ENCODE results near the gene SLC10A1.

Gene SLC10A1

DNA sequence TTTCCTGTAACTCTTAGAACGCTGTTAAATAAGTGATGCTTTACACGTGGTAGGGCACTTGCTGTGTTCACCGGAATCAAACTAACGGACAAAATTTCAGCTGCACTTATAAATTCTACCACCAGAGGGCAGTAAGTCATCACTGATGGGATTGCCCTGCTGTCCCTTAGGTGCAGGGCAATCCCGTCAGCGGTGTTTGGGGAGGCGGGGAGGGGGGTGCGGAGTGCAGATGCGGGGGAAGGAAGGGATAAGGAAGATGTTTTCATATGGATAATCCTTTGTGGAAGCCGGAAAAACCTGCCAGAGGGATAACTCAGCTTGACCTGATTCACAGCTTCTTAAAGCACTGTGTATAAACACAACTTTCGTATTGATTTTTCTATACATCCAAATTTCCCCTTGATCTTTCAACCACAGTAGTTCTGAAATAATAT, 21.7 kb upstream of the SLC10A1 start:
- no peak for TF ChIP-seq TAF1 (IDR thresholded peaks at IDR 0.05; ENCODE audit: borderline replicate concordance, insufficient read depth, low read length)
- TF ChIP-seq, protein P1, sequence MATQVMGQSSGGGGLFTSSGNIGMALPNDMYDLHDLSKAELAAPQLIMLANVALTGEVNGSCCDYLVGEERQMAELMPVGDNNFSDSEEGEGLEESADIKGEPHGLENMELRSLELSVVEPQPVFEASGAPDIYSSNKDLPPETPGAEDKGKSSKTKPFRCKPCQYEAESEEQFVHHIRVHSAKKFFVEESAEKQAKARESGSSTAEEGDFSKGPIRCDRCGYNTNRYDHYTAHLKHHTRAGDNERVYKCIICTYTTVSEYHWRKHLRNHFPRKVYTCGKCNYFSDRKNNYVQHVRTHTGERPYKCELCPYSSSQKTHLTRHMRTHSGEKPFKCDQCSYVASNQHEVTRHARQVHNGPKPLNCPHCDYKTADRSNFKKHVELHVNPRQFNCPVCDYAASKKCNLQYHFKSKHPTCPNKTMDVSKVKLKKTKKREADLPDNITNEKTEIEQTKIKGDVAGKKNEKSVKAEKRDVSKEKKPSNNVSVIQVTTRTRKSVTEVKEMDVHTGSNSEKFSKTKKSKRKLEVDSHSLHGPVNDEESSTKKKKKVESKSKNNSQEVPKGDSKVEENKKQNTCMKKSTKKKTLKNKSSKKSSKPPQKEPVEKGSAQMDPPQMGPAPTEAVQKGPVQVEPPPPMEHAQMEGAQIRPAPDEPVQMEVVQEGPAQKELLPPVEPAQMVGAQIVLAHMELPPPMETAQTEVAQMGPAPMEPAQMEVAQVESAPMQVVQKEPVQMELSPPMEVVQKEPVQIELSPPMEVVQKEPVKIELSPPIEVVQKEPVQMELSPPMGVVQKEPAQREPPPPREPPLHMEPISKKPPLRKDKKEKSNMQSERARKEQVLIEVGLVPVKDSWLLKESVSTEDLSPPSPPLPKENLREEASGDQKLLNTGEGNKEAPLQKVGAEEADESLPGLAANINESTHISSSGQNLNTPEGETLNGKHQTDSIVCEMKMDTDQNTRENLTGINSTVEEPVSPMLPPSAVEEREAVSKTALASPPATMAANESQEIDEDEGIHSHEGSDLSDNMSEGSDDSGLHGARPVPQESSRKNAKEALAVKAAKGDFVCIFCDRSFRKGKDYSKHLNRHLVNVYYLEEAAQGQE (IDR thresholded peaks at IDR 0.05; ENCODE audit: insufficient read depth in 1 of 2, low read depth in 2 of 2, low read length in 2 of 2): 0 out of 4 replicates have a peak, but pooled peaks of 1 of the 2 experiments have one; percentile 17

DNA sequence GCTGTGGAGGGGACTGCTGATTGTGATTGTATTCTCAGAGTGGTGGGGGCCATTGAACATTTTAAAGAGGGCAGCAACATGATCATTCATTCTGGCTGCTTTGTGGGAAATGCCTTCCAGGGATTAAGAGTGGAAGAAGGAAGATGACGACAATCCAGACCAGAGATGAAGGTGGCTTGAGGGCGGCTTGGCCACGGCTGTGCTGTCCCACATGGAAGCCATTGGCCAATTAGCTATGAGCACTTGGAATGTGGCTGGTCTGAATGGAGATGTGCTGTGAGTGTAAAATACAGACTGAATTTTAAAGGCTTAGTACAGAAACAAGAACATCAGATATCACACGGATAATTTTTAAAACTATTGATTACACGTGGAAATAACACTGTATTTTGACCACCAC, 19.2 kb upstream of the SLC10A1 start:
- TF ChIP-seq TAF1 (IDR thresholded peaks at IDR 0.05; ENCODE audit: borderline replicate concordance, insufficient read depth, low read length) (no peak), SIN3A (IDR thresholded peaks at IDR 0.05; ENCODE audit: borderline replicate concordance, insufficient read depth, low read length) (no peak), POLR2AphosphoS5 (IDR thresholded peaks at IDR 0.05; ENCODE audit: low read depth, low read length) (no peak), FOXP2 (optimal IDR thresholded peaks at IDR 0.05; ENCODE audit: borderline replicate concordance, extremely low read depth, extremely low read length, insufficient read depth) (no peak)
- TF ChIP-seq, protein P1 (IDR thresholded peaks at IDR 0.05; ENCODE audit: insufficient read depth in 1 of 2, low read depth in 2 of 2, low read length in 2 of 2): no peak

DNA sequence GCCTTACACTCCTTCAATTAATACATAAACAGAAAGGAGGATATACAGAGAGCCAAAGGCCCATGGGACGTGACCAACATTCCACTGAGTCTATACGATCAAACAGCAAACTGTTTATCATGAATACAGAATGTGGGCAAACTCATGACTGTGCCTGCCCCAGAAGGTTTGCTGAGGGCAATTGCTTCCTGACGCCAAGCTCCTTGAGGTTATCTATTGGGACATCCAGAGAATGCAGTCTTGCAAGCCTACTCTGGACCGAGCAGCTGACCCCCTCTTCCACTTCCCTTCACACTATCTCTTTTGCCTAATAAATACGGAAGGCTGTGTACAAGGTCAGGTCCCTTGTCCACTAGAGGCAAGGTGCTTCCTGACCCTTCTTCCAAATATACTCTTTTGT, 18.5 kb upstream of the SLC10A1 start:
- TF ChIP-seq TAF1 (IDR thresholded peaks at IDR 0.05; ENCODE audit: borderline replicate concordance, insufficient read depth, low read length) (no peak), FOXP2 (optimal IDR thresholded peaks at IDR 0.05; ENCODE audit: borderline replicate concordance, extremely low read depth, extremely low read length, insufficient read depth) (no peak), SIN3A (IDR thresholded peaks at IDR 0.05; ENCODE audit: borderline replicate concordance, insufficient read depth, low read length) (no peak), POLR2AphosphoS5 (IDR thresholded peaks at IDR 0.05; ENCODE audit: low read depth, low read length) (no peak)
- TF ChIP-seq, protein P1 (IDR thresholded peaks at IDR 0.05; ENCODE audit: insufficient read depth in 1 of 2, low read depth in 2 of 2, low read length in 2 of 2): no peak

DNA sequence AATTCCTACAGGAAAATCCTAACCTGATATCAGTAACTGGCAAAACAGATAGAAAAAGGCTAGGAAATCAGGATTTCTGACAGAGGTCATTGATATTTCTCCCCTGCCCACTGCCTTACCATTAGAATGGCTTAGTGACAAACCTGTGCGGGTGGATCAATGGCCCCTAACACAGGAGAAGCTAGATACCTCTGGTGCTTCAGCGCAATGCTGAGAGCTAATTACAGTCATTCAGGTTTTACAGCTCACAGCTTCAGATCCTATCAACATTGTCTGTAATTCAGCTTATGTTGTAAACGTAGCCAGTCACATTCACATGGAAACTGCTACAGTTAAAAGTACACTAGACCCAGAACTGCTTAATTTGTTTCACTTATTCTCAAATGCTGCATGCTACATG, 17.4 kb upstream of the SLC10A1 start:
- TF ChIP-seq POLR2AphosphoS5 (IDR thresholded peaks at IDR 0.05; ENCODE audit: low read depth, low read length) (no peak), FOXP2 (optimal IDR thresholded peaks at IDR 0.05; ENCODE audit: borderline replicate concordance, extremely low read depth, extremely low read length, insufficient read depth) (no peak), SIN3A (IDR thresholded peaks at IDR 0.05; ENCODE audit: borderline replicate concordance, insufficient read depth, low read length) (no peak), TAF1 (IDR thresholded peaks at IDR 0.05; ENCODE audit: borderline replicate concordance, insufficient read depth, low read length) (no peak)
- TF ChIP-seq, protein P1 (IDR thresholded peaks at IDR 0.05; ENCODE audit: insufficient read depth in 1 of 2, low read depth in 2 of 2, low read length in 2 of 2): no peak

DNA sequence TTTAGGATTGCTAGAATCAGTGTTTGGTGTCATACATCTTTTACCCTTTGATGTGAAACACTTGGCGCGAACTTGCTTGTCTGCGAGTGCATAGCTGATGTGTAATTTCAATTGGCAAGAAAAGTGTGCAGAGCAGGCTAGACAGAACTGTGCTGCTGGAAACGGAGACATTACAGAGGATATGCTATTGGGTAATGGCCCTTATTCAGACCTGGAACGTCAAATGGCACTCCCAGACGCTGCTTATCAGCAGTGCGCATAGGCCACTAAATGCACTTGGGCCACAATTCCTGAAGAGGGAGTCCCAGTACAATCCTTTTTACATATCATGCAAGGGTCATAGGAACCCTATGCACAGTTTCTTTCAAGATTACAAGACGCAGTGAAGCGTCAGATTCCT, 15.7 kb upstream of the SLC10A1 start:
- TF ChIP-seq TAF1 (IDR thresholded peaks at IDR 0.05; ENCODE audit: borderline replicate concordance, insufficient read depth, low read length) (no peak), FOXP2 (optimal IDR thresholded peaks at IDR 0.05; ENCODE audit: borderline replicate concordance, extremely low read depth, extremely low read length, insufficient read depth) (no peak), SIN3A (IDR thresholded peaks at IDR 0.05; ENCODE audit: borderline replicate concordance, insufficient read depth, low read length) (no peak), POLR2AphosphoS5 (IDR thresholded peaks at IDR 0.05; ENCODE audit: low read depth, low read length) (no peak)
- TF ChIP-seq, protein P1 (IDR thresholded peaks at IDR 0.05; ENCODE audit: insufficient read depth in 1 of 2, low read depth in 2 of 2, low read length in 2 of 2): no peak
